GM13977 (cell line): ENCODE results near the gene PSME3IP1.
"Not testable (repeated sequence)": the region's sequence is repeated elsewhere in the genome, so short reads cannot be mapped to it uniquely, and the experiment has no call there.

ENCODE experiments used
- DNase-seq: peaks from one replicate; pipeline ENCODE4 v3.0.0; 2012; ENCODE audit warnings: low spot score
- CTCF ChIP-seq: IDR thresholded peaks from 2 replicates; pipeline ENCODE4 v1.5.1; 2012; ENCODE audit warnings: mild to moderate bottlenecking, control low read depth; ENCODE audit not compliant: insufficient read depth; ENCODE audit errors: extremely low read depth, missing control alignments
- in situ Hi-C: fragments of 300-500 bp; cut with MboI; formaldehyde crosslinking; loops from one replicate; pipeline ENCODE4 v1.12.0; 2022; ENCODE audit warnings: low sequenced_read_pairs, low pct_unique_long_range_greater_than_20kb, mixed read lengths, inconsistent platforms; ENCODE audit not compliant: unreplicated experiment

The PSME3IP1 gene

GRCh38 chr16:57190136-57190535, 4.3 kb upstream of the PSME3IP1 start:
- no peak for TF ChIP-seq CTCF
- no peak for DNase-seq
- in situ Hi-C loops = no loop called here

GRCh38 chr16:57189527-57189926, 3.7 kb upstream of the PSME3IP1 start:
- DNase-seq, in situ Hi-C loops: not testable (repeated sequence)

- TF ChIP-seq CTCF = no peak
- in situ Hi-C loops = no loop called here
- DNase-seq = no peak
These were observed 2.8 kb upstream of the PSME3IP1 start for GRCh38 chr16:57188711-57189002.

GRCh38 chr16:57187902-57188710, 2.3 kb upstream of the PSME3IP1 start:
- DNase-seq, in situ Hi-C loops: not testable (repeated sequence)

- in situ Hi-C loops = no loop called here
- DNase-seq = peak; percentile 67
- TF ChIP-seq CTCF = no peak
These were observed 1.3 kb upstream of the PSME3IP1 start for GRCh38 chr16:57186872-57187854.

GRCh38 chr16:57185446-57185944, 344 bp downstream of the PSME3IP1 start:
- no peak for TF ChIP-seq CTCF
- DNase-seq = no peak
- in situ Hi-C loops = no loop called here

- no peak for TF ChIP-seq CTCF
- in situ Hi-C loops = no loop called here
- no peak for DNase-seq
These were observed 873 bp downstream of the PSME3IP1 start for GRCh38 chr16:57184887-57185445.
